GM12892 (cell line): ENCODE results near the gene FAM13A.

Source experiments
- POLR2A ChIP-seq: IDR thresholded peaks from 2 replicates; pipeline ENCODE4 v1.6.1; 2011; ENCODE audit warnings: low read depth, low read length, control low read depth
- POLR2AphosphoS5 ChIP-seq: IDR thresholded peaks from 2 replicates; pipeline ENCODE4 v1.6.1; 2011; ENCODE audit warnings: low read depth, low read length, control low read depth
- TAF1 ChIP-seq: IDR thresholded peaks from 2 replicates; pipeline ENCODE4 v1.6.1; 2011; ENCODE audit warnings: low read depth, mild to moderate bottlenecking, control low read depth, low read length, borderline replicate concordance

- TF ChIP-seq POLR2AphosphoS5 (no peak), POLR2A (no peak), TAF1 (no peak)
These were observed 309.6 kb downstream of the FAM13A start for GRCh38 chr4:88747351-88747750.
